ENCODE measurements around the gene ZBTB20. TPM values are rescaled to one million over a fixed set of nuclear protein-coding genes. Genes with fewer than 3 reads are reported as not detected.

Gene ZBTB20
- total RNA-seq, 1 experiment from 2014 or later, result 6.0 TPM

GRCh38 chr3:114552527-114552812 is 594.6 kb downstream of the ZBTB20 start:
- DNase-seq (ENCODE audit: low read depth), result no peak

DNA sequence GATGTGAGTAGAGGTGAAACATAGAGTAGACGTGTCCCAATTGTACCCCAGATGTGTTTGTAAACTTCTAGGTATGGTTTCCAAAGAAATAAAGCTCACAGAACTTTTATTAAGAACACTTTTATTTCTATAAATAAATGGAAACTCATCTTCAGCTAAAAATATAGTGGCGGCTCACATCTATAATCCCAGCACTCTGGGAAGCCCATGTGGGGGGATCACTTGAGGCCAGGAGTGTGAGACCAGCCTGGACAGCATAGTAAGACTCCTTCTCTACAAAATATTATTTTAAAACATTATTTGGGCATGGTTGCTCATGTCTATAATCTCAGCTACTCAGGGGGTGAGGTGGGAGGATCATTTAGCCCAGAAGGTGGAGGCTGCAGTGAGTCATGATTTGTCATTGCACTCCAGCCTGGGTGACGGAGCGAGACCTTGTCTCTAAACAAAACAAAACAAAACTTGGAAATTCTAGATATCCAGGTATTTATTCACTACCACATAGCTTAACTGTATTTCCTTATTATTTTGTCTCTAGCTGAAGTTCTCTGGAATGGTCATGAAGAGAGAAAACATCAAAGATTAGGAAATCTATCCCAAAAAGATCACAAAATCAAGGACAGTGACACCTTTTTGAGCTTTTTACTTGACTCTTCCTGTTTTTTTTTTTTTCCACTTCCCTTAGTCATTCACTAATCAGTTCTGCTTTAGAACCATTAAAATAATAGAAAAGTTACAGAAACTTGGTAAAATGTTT is 595.1 kb downstream of the ZBTB20 start:
- DNase-seq (ENCODE audit: low read depth), result peak; percentile 96

DNA sequence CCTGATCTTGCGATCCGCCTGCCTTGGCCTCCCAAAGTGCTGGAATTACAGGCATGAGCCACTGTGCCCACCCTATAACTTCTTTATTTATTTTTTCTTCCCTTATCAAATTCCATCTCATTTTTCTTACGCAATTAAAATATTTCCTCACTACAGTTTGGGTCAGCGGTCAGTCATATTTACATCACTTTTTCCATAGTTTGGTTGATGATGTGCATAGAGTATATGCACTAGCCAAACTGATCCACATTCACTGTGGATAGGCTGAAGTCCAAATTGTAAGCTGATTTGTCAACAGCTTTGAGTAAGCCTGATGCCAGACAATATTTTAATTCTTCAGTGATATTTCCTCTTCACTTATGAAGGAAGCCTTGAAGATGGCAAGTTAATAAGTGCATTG is 596.9 kb downstream of the ZBTB20 start:
- DNase-seq (ENCODE audit: low read depth), result no peak

DNA sequence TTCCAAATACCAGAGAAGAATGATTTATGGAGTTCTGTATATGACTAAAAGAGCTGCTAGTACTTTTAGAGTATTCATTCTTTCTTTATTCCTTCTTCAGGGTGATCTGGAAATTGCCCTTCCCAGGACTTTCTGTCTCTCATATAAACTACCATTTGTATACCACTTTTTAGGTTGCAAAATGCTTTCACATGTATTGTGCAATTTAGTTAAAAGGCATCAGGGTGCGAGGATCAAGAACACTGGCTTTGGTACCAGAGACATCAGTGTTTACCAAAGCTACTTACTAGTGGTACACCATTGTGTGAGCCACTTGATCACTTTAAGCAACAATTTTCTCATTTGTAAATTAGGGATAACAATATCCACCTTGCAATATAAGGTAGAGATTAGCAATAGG is 601.9 kb downstream of the ZBTB20 start:
- DNase-seq (ENCODE audit: low read depth), result no peak

DNA sequence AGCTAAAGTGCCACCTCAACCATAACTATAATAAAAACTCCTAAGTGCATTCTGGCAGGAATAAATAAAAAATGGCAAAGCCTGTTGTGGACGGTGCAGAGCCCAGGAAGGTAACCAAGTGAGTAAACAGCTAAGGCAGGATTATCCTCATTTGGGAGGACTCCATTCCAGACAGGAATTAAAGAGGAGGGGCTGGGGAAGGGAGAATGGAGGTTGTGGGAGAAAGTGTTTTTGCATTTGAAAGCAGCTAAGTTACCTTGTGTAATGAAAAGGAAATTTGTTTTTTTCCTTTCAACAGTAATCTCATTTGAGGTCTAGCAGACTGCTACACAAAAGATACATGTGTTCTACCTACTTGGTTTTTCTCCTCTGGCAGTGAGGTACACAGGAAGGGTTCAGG is 604.7 kb downstream of the ZBTB20 start:
- DNase-seq (ENCODE audit: low read depth), result no peak

DNA sequence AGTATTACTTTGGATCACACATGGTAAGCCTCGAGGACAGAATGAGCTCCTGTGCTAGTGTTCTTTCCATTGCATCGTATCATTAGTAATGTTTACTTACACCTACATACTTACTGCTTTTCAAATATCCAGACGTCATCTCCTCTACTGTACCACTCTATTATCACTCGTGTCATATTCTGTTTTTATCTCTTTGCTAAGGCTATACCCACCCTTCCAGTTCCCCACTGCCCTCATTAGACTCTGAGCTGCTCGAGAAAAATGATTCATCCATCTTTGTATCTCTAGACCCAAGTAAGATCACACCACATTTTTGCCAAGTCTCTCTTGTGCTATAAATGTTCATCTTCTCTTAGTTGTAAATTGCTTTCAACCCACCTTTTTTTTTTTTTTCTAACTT is 607.6 kb downstream of the ZBTB20 start:
- no peak for DNase-seq (ENCODE audit: low read depth)

- no peak for DNase-seq (ENCODE audit: low read depth)
Measured at GRCh38 chr3:114538211-114538610, 608.9 kb downstream of the ZBTB20 start.

GRCh38 chr3:114528517-114528916 is 618.6 kb downstream of the ZBTB20 start:
- DNase-seq (ENCODE audit: low read depth), result no peak

DNA sequence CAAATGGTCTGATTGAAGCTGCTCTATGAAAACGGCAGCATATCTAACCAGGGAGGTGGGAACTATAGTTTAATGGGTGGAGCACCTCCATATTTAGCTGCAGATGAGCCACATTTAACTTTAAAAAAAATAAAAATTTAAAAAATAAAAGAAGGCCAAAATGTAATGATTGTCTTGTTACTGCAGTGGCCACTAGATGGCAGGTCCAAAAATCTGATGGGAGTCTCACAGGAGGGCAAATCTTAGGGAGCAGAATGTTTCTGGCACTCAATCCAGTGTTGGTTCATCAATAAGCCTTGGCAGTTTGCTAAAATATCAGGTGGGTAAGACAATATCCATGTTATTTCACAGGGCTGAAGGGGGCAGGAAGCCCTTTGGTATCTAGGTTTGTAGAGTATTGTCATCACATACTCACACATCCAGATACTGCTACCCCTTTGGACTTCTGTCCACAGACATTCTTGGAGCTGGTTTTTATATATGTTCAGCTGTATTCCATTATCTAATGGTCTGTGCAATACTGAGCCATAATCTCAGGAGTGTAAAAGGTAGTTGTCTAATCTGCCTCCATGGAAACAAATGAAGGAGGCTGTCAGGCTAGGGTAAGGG is 619.9 kb downstream of the ZBTB20 start:
- DNase-seq (ENCODE audit: low read depth), result peak; percentile 29

DNA sequence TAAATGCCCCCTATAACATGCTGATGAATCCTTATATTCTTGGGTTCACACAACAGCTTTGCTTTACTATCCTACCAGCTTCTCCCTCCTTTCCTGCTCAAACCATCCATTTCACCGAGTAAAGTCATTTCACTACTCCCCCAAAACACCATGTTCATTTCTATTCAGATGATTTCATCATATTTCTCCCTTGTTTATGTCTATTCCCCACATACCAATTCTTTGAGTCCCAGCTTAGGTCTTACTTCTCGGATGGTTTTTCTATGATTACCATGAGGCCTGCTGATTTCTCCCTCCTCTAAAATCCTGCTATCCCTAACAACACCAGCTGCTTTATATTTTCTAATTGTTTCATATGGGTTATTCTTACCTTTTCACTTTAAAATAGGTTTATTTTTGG is 621.8 kb downstream of the ZBTB20 start:
- DNase-seq (ENCODE audit: low read depth), result no peak

- no peak for DNase-seq (ENCODE audit: low read depth)
Measured at GRCh38 chr3:114519415-114519814, 627.7 kb downstream of the ZBTB20 start.

DNA sequence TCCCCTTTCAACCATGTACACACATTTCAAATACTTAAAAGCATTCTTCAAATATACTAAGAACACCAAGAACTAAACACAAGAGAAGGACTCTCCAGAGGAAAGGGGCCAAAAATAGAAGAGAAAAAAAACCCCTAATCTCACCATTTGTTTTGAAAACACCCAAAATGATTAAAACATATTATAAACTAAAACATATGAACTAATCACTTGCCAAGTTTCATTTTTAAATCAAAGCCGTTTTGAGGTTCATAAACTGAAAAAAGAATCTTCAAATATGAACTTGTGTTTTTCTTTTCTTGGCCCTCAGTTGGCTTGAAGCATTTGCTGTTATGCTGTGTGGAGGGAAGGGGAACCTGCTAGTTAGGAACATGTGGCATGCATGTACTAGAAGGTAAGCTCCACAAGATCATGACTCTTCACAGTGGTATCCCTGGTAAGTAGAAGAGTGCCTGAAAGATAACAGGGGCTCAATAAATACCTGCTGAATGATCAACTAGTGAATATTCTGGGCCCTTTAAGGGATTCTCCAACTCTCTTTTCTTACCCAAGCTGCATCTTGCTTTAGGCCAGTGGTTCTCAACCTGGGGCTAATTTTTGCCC is 628.8 kb downstream of the ZBTB20 start:
- DNase-seq (ENCODE audit: low read depth), result no peak

- no peak for DNase-seq (ENCODE audit: low read depth)
Measured at GRCh38 chr3:114510201-114510600, 636.9 kb downstream of the ZBTB20 start.

GRCh38 chr3:114509756-114510155 is 637.3 kb downstream of the ZBTB20 start:
- DNase-seq (ENCODE audit: low read depth), result no peak

DNA sequence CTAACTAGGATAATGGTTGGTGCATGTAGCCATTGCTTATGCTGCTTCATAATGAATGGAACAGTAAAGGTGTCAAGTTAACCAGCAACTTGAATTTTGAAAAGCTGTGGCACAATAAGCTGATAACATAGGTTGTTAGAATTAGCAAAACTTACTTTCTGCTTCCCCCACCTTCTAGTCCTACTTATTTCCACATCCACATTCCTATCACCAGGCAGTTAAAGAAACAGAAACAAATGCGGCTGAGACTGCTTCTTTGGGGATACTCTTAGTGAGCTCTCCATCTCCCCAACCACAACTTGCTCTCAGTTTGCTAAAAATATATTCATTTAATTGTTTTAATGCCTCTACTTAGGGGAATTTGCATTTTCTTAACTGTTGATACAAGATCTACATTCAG is 638.1 kb downstream of the ZBTB20 start:
- no peak for DNase-seq (ENCODE audit: low read depth)

- DNase-seq (ENCODE audit: low read depth), result no peak
Measured at GRCh38 chr3:114508208-114508607, 638.9 kb downstream of the ZBTB20 start.

DNA sequence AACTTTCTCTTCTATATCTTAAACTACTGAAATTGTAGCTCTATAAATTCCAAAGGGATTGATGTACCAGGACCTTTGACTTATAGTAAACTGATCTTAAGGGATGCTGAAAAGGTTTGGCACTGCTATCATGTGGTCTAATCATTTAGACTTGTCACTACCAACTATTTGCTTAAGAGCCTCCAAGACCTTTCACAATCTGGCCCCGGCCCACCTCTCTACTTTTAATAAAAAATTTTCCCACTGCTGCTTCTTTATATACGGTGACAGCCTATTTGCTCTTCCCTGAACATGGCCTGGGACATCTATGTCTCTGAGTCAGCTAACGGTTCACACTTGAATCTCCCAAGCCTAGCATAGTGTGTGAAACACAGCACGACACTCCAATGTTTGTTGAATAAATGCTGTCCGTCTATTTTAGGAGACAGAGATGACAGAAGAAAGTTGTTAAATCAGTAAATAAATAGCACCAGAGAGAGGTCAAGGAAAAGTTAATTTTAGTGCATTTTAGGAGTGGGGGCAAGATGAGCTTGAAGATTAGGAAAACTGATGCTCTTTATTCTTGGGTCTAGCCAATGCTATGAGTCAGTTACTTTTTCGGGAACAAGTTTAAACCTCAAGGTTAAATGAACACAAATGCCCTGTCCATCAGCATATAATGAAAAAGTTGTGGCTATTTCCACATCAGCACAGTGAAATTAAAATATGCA is 640.3 kb downstream of the ZBTB20 start:
- DNase-seq (ENCODE audit: low read depth), result peak; percentile 41

GRCh38 chr3:114504941-114505628 is 642.0 kb downstream of the ZBTB20 start:
- peak; percentile 75 for DNase-seq (ENCODE audit: low read depth)

DNA sequence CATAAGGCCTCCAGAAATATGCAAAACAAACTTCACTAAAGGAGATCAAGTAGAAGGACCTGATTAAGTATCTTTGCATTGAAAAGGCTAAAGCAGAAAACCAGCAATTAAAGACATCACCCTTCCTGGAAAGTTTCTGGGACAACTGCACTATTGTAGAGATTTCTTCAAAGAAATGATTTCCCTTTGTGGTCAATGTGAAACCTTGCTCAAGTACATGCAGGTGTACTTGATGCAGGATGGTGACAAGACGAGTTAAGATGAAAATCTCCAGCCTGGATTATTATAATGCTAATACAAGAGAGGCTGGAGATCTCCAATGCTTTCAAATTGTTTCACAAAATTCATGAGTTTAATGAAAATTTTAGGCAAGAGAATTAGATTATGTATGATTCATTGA is 644.9 kb downstream of the ZBTB20 start:
- DNase-seq (ENCODE audit: low read depth), result no peak

DNA sequence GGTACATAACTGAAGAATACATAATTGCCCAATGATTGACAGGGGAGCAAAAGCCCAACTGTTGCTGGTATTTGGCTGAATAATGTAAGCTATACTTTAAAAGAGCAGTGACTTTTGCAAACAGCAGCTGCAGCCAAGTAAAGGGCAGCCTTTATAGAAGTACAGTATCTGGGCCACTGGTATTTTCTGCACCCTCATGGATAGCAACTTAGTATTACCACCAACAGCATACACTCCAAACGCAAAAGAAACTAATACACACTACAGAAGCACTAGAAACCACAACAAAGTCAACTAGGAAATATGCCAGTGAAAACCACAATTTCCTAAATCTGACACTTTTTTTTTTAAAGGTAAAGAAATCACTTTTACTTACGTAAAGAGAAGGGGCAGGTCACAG is 647.1 kb downstream of the ZBTB20 start:
- DNase-seq (ENCODE audit: low read depth), result peak; percentile 79

DNA sequence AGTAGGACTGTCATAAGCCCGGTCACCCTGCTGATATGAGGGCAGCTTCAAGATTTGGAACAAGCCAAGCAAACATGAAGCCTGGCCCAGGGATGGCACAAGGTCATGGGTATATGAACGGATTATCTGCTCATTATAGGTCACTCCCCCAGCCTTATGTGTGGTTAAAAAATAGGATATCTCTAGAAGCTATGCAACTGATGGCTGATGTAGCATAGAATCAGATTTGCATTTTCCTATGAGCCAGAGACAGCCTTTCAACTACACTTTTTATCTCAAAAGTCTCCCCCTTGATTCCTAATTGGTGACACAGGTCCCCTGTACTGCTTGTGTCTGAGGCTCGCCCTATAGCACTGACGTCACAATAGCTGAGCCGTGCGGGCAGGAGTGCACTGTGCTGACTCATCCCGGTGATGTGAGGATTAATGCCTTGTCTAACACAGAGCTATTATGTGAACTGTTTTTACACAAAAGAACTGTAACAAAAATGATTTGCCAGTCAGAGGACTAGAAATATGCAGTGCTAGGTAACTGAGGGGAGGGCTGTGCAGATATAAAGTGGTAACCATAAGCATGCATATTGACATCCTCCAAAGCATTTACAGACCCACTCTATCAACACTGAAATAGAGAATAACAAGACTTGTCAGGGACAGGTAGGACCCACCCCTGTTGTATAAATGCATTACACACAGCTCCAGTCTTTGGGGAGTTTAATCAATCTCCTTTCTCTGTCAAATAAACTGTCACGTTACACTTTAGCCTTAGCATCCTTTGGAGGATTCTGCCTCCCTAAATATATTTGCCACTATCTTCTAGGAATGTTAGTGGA is 648.3 kb downstream of the ZBTB20 start:
- peak; percentile 96 for DNase-seq (ENCODE audit: low read depth)
